ENCODE data around the gene GK2.

Gene GK2

GRCh38 chr4:79408063-79408462, at the start of gene GK2:
GK2 (minus strand) TSS chr4:79408228; CDS start chr4:79408200, 28 bp downstream.
- no peak for DNase-seq (ENCODE audit: low read depth in 2 of 2)

GRCh38 chr4:79455216-79455615, 47.2 kb upstream of the GK2 start:
- DNase-seq (ENCODE audit: low read depth in 2 of 2): no peak

GRCh38 chr4:79454656-79455055, 46.6 kb upstream of the GK2 start:
- DNase-seq (ENCODE audit: low read depth in 2 of 2): no peak

- no peak for DNase-seq (ENCODE audit: low read depth in 2 of 2)
Measured at GRCh38 chr4:79450053-79450452, 42.0 kb upstream of the GK2 start.

- no peak for DNase-seq (ENCODE audit: low read depth in 2 of 2)
Measured at GRCh38 chr4:79446145-79446544, 38.1 kb upstream of the GK2 start.

- DNase-seq (ENCODE audit: low read depth in 2 of 2): no peak
Measured at GRCh38 chr4:79445371-79445781, 37.3 kb upstream of the GK2 start.

- no peak for DNase-seq (ENCODE audit: low read depth in 2 of 2)
Measured at GRCh38 chr4:79442422-79442821, 34.4 kb upstream of the GK2 start.

- no peak for DNase-seq (ENCODE audit: low read depth in 2 of 2)
Measured at GRCh38 chr4:79439489-79439888, 31.5 kb upstream of the GK2 start.

GRCh38 chr4:79431839-79432238, 23.8 kb upstream of the GK2 start:
- DNase-seq (ENCODE audit: low read depth in 2 of 2): no peak

GRCh38 chr4:79429113-79429903, 21.3 kb upstream of the GK2 start:
- no peak for DNase-seq (ENCODE audit: low read depth in 2 of 2)

GRCh38 chr4:79426989-79427388, 19.0 kb upstream of the GK2 start:
- no peak for DNase-seq (ENCODE audit: low read depth in 2 of 2)

- DNase-seq (ENCODE audit: low read depth in 2 of 2): no peak
Measured at GRCh38 chr4:79425586-79425985, 17.6 kb upstream of the GK2 start.

GRCh38 chr4:79421483-79421882, 13.5 kb upstream of the GK2 start:
- no peak for DNase-seq (ENCODE audit: low read depth in 2 of 2)

- DNase-seq (ENCODE audit: low read depth in 2 of 2): no peak
Measured at GRCh38 chr4:79413886-79414285, 5.9 kb upstream of the GK2 start.

- DNase-seq (ENCODE audit: low read depth in 2 of 2): no peak
Measured at GRCh38 chr4:79413032-79413885, 5.2 kb upstream of the GK2 start.

GRCh38 chr4:79404666-79405065, 3.4 kb downstream of the GK2 start:
- no peak for DNase-seq (ENCODE audit: low read depth in 2 of 2)

GRCh38 chr4:79403356-79403755, 4.7 kb downstream of the GK2 start:
- DNase-seq (ENCODE audit: low read depth in 2 of 2): no peak

GRCh38 chr4:79402332-79402851, 5.6 kb downstream of the GK2 start:
- no peak for DNase-seq (ENCODE audit: low read depth in 2 of 2)

GRCh38 chr4:79399076-79399475, 9.0 kb downstream of the GK2 start:
- no peak for DNase-seq (ENCODE audit: low read depth in 2 of 2)

- no peak for DNase-seq (ENCODE audit: low read depth in 2 of 2)
Measured at GRCh38 chr4:79397951-79398350, 10.1 kb downstream of the GK2 start.

- no peak for DNase-seq (ENCODE audit: low read depth in 2 of 2)
Measured at GRCh38 chr4:79396794-79397193, 11.2 kb downstream of the GK2 start.

GRCh38 chr4:79395841-79396240, 12.2 kb downstream of the GK2 start:
- no peak for DNase-seq (ENCODE audit: low read depth in 2 of 2)

- DNase-seq (ENCODE audit: low read depth in 2 of 2): no peak
Measured at GRCh38 chr4:79390890-79391289, 17.1 kb downstream of the GK2 start.
